GM19395 (cell line): ENCODE measurements around the gene SEC63.
A peak's percentile ranks its signal among the peaks of the same experiment; 100 is the strongest.
"Not testable (repeated sequence)": the region's sequence is repeated elsewhere in the genome, so short reads cannot be mapped to it uniquely, and the experiment has no call there.

ENCODE experiments used
- ATAC-seq: cut with Tn5 transposase; IDR thresholded peaks from one replicate; pipeline ENCODE4 v1.9.1; 2021; ENCODE audit warnings: mild to moderate bottlenecking, moderate library complexity; ENCODE audit not compliant: unreplicated experiment

SEC63 gene

GRCh38 chr6:107864226-107865127 is 93.5 kb downstream of the SEC63 start:
- no peak for ATAC-seq

GRCh38 chr6:107862383-107862782 is 95.6 kb downstream of the SEC63 start:
- ATAC-seq: no peak

GRCh38 chr6:107860963-107861362 is 97.0 kb downstream of the SEC63 start:
- not testable (repeated sequence) for ATAC-seq

GRCh38 chr6:107860144-107860543 is 97.9 kb downstream of the SEC63 start:
- ATAC-seq: not testable (repeated sequence)

- ATAC-seq: no peak
Measured at GRCh38 chr6:107853230-107853629, 104.8 kb downstream of the SEC63 start.

- ATAC-seq: no peak
Measured at GRCh38 chr6:107849325-107849724, 108.7 kb downstream of the SEC63 start.

- ATAC-seq: peak; percentile 80
Measured at GRCh38 chr6:107847844-107848802, 109.9 kb downstream of the SEC63 start.

GRCh38 chr6:107846262-107846795 is 111.7 kb downstream of the SEC63 start:
- ATAC-seq: no peak

GRCh38 chr6:107845777-107846176 is 112.2 kb downstream of the SEC63 start:
- ATAC-seq: no peak

- no peak for ATAC-seq
Measured at GRCh38 chr6:107843400-107843799, 114.6 kb downstream of the SEC63 start.

- no peak for ATAC-seq
Measured at GRCh38 chr6:107841275-107841670, 116.7 kb downstream of the SEC63 start.

- no peak for ATAC-seq
Measured at GRCh38 chr6:107840636-107841274, 117.3 kb downstream of the SEC63 start.

- no peak for ATAC-seq
Measured at GRCh38 chr6:107833136-107833535, 124.9 kb downstream of the SEC63 start.

GRCh38 chr6:107832151-107833056 is 125.6 kb downstream of the SEC63 start:
- no peak for ATAC-seq

- no peak for ATAC-seq
Measured at GRCh38 chr6:107830060-107830459, 127.9 kb downstream of the SEC63 start.

- no peak for ATAC-seq
Measured at GRCh38 chr6:107827541-107827940, 130.5 kb downstream of the SEC63 start.

- no peak for ATAC-seq
Measured at GRCh38 chr6:107823047-107823557, 134.9 kb downstream of the SEC63 start.

- peak; percentile 78 for ATAC-seq
Measured at GRCh38 chr6:107822176-107823046, 135.6 kb downstream of the SEC63 start.

- no peak for ATAC-seq
Measured at GRCh38 chr6:107821591-107821990, 136.4 kb downstream of the SEC63 start.
